HG02571 (cell line): Measurements from ENCODE around the gene MYO9B.
A peak's percentile ranks its signal among the peaks of the same experiment; 100 is the strongest.

Experiments
- ATAC-seq: cut with Tn5 transposase; IDR thresholded peaks from one replicate; pipeline ENCODE4 v1.9.1; 2021; ENCODE audit warnings: mild to moderate bottlenecking, moderate library complexity; ENCODE audit not compliant: unreplicated experiment

MYO9B gene

DNA sequence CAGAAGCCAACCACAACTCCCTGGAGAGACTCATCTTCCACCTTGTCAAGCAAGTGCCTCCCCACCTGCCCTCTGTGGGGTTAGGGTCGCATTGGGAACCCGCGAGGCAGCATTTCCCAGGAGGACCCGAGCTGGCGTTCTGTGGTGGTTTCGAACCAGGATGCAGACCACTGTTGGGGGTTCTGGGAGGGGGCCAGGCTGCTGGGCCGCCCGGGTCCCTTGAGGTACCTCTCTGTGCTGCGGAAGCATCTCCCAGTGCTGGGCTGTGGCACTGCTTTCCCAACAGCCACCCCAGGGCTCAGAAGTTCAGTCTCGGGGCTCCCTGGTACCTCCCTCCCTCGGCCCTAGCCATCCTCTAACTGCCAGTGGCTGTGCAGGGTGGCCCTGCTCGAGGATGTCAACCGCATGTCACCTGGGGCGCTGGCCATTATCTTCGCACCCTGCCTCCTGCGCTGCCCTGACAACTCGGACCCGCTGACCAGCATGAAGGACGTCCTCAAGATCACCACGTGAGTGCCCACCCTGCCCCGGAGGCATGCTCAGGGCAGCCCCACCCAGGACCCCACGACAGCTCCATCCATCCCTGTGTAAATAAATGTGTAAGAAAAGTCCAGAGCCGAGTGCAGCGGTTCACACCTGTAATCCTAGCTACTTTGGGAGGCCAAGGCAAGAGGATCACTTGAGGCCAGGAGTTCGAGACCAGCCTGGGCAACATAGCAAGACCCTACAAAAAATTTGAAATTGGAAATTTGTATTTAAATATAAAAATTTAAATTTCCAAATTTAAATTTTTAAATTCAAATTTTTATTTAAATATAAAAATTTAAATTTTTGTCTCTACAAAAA is 131.4 kb downstream of the MYO9B start:
- ATAC-seq, result no peak

GRCh38 chr19:17209126-17210036 is 133.8 kb downstream of the MYO9B start:
- ATAC-seq, result no peak

DNA sequence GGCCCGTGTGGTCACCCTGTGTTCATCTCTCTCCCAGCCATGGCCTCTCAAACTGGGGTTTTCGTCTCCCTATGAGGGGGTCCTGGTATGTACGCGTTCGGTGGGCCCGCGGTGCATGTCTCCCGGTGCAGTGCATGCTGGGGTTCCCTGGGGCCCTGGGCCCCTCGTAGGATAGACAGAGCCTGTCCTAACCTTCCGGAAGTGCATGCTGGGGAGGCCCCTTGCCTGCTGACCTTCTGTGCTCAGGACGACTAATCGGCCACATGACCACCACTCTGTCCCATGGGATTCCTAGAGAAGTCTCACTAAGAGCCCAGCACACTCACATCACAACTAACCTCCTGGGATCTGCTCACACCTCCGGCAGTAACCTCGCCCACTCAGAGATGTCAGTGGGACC is 134.7 kb downstream of the MYO9B start:
- ATAC-seq, result no peak

GRCh38 chr19:17211547-17212446 is 136.2 kb downstream of the MYO9B start:
- ATAC-seq, result no peak

DNA sequence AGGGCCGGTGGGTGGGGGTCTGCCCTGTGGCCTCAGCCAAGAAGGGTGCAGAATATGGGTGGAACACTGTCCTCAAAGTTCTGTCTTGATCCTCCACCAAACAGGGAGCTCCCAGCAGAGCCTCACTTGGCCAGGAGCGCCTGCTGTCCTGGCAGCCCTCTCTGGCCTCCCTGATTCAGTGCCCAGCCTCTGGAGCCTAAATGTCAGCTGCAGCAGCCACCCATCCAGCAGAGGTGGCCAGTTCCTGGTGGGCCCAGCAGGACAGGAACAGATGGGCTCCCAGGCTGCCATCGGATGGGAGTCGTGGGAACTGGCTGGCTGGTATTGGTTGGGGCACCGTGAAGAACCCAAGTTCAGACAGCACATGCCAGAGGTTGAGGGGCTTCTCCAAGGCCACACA is 137.8 kb downstream of the MYO9B start:
- ATAC-seq, result no peak

DNA sequence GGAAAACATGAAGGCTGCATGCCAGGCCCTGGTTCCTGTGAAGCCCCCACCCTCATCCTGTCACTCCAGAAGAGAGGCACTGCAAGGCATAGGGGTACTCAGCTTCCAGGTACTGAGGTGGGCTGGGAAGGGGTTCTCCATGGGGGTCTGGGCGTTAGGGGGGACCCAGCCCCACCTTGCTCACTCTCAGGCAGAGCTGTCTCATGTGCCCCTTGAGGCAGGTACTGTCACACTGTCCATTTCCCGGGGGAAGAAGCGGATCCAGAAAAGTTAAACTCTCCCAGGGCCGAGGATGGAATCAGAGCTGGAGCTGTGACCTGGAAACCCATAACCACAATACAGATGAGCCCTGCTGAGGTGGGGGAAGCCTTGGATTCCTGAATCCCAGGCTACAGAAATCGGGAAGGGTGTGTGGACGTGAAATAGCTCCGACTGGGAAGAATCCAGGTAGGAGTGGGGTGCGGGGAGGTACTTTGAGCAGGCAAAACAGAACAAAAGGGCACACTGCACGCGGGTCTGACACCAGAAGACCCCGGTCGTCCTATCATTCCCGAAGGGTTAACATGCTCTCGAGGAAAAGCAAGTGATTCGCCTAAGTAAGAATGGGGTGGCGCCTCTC is 139.0 kb downstream of the MYO9B start:
- no peak for ATAC-seq

DNA sequence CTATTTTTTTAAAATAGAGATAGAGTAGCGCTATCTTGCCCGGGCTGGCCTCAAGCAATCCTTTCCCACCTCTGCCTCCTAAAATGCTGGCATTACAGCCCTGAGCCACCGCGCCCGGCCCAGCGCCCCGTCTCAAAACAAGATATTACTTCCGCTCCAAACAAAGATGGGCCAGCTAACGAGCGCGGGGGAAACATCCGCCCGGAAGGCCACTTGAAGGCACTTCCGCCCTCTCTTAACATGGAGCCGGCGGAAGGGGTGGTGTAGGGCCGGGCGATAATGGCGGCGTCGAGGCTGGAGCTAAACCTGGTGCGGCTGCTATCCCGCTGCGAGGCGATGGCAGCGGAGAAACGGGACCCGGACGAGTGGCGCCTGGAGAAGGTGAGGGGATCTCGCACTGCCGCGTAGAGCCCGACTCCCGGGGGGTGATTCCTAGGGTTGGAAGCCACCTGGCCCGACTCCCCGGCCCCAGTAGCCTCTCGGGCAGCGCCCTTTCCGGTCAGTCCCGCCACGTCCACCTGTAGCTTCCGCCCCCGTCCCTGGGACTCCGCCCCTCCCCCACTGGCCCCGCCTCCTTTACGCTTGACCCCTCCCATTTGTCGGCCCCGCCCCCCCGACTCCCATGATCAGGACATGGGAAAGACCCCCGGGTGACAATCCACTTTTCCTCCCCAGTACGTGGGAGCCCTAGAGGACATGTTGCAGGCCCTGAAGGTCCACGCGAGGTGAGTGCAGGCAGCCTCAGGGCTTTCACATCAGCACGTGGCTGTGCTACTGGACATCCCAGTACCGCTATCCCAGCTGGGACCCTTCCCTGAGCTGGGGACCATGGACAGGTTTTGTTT is 139.8 kb downstream of the MYO9B start, which contains the start of gene USE1:
Gene USE1, plus strand, starts transcription at position 231 of the 845 bp plus-strand sequence. Its CDS starts 49 bp downstream, at position 280.
- ATAC-seq, result peak; percentile 69

DNA sequence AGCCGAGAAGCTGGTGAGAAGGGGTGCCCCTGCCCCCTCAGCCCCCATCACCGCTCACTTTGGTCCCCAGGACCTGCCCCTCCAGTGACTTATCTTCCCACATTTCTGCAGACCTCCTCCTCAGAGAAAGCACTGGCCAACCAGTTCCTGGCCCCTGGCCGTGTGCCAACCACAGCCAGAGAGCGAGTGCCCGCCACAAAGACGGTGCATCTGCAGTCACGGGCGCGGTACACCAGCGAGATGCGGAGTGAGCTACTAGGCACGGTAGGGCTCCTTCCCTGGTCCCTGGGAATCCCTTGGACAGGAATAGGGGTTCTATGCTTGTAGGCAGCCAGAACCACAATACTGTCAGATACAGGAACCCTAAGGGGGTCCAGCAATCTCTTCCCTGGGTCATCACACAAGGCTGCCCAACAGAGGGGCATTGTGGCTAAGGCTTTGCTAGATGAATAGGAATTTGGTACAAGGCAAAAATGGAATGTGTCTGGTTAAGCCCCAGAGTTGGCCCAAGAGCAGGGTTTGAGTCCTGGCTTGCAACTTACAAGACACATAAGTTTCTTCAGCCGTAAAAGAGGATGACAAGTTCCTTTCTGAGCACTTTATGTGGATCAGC is 140.6 kb downstream of the MYO9B start:
- ATAC-seq, result no peak

- ATAC-seq, result no peak
These were observed 143.7 kb downstream of the MYO9B start for GRCh38 chr19:17219286-17219685.

DNA sequence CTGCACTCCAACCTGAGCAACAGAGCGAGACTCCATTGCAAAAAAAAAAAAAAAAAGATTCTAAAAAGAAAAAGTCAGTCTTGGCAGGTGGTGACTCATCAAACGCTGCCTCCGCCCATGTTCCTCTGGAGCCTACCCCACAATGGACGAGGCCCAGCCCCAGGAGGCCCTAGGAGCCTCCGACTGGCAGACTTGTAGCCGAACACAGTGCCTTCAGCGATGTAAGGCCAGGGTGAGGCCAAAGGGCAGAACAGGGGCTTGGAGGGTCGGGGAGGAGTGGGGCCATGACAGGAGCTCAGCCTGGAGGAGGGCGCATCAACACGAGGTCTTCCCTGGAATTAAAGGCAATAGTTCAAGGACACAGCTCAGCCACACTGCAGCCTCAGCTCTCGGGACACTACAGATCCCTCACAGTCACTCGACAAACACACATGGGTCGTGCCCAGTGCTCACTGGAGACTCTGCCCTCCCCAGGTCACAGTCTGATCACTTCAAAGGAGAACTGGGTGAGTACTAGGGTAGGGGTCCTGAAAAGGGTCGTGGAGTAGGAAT is 144.7 kb downstream of the MYO9B start:
- ATAC-seq, result no peak

DNA sequence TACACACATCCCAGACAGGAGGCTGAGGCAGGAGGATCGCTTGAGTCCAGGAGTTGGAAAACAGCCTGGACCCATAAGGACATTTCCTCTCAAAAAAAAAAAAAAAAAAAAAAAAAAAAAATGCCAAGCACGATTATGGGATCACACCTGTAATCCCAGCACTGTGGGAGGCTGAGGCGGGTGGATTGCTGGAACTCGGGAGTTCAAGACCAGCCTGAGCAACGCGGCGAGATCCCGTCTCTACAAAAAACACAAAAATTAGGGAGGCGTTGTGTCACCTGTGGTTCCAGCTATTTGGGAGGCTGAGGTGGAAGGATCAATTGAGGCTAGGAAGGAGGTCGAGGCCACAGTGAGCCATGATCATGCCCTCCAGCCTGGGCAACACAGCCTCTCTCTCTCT is 149.5 kb downstream of the MYO9B start:
- no peak for ATAC-seq

- ATAC-seq, result peak; percentile 93
These were observed 150.7 kb downstream of the MYO9B start, which contains the start of gene OCEL1 for GRCh38 chr19:17226002-17226933. Gene OCEL1 (plus strand): TSS chr19:17226226. CDS start chr19:17226248, 22 bp downstream.

- no peak for ATAC-seq
These were observed 152.3 kb downstream of the MYO9B start for GRCh38 chr19:17227798-17228367.

DNA sequence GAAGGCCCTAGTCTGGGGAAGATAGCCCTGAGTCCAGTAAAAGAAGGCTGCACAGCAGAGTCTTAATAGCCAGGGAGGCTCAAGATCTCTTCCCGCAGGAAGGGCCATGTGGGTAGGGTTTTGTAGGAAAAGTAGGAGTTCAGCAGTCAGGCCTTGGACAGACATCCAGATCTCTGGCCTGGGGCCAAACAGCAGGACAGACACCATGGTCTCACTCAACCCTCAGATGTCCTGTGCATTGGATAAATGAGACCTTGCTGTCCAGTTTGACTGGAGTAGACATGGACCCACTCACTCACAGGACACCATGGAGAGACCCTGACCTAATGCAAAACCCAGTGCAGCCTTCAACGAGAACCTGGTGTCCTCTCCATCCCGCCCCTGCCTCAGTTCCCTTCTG is 154.3 kb downstream of the MYO9B start:
- ATAC-seq, result no peak

- no peak for ATAC-seq
These were observed 156.7 kb downstream of the MYO9B start for GRCh38 chr19:17232258-17232657.

GRCh38 chr19:17234911-17235299 is 159.3 kb downstream of the MYO9B start:
- peak; percentile 25 for ATAC-seq
